Airway epithelial cell (primary cell): ENCODE data around the gene KCNMB1. TPM values are rescaled to one million over a fixed set of nuclear protein-coding genes. Genes with fewer than 3 reads are reported as not detected.

Experiments
- total RNA-seq: library from RNA; depleted of rRNA; stranded (reverse); fragments of >200 nt; gene quantifications from 2 replicates; pipeline ENCODE4 v1.2.3, GENCODE V29; 2015

KCNMB1 gene, protein sequence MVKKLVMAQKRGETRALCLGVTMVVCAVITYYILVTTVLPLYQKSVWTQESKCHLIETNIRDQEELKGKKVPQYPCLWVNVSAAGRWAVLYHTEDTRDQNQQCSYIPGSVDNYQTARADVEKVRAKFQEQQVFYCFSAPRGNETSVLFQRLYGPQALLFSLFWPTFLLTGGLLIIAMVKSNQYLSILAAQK
- total RNA-seq, result not detected in 2 replicates

DNA sequence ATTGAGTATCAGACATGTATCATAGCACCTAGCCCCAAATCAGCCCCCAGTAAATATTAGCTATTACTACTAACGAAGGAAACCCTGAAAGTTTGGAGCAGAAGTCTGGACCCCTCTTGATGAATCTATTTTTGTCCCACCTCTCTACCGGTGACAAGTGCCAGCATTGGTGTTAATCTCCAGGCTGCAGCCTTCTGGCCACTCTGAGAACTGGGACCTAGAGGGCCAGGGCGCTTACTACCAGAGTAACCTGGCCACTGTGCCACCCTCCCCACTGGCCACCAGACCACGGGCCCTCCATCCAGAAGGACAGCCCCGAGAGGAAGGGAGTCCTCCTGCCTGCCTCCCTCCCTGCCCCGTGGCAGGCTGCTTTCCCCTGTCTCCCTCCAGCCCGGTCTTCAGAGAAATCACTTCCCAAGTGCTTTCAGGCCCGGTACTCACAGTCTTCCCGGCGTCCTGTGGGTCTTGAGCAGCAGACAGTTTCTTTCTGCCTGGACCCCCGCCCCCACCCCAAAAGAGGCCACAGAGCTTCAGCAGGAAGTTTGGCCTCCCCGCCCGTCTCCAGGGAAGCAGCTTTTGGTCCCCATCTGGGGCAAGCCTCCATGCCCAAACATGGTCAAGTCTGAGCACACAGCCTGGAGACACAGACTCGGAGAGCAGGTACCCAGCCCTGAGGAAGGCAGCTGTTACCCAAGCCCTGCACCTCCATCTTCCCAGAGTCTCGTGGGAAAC, at the start of gene KCNMB1:
TSS of gene KCNMB1 (minus strand) at position 550 of the 732 bp plus-strand sequence. CDS start 3,920 bp downstream, outside the sequence.

Other genes starting within 250 kb of the KCNMB1 start
- gene C5orf58, start 156.4 kb downstream of the KCNMB1 start, total RNA-seq, result not detected in 2 replicates
- gene LCP2, start 91.6 kb downstream of the KCNMB1 start, total RNA-seq, result not detected in 2 replicates
- gene KCNIP1, start 114.7 kb upstream of the KCNMB1 start, total RNA-seq, result not detected in 2 replicates